NCI-H2227 (cell line): ENCODE data around the gene SLC18B1.

ENCODE experiments used
- DNase-seq: peaks from one replicate; lab custom pipeline; 2025; ENCODE audit not compliant: unreplicated experiment; lab: John Stamatoyannopoulos, UW

SLC18B1 gene

GRCh38 chr6:132797951-132798868 lies at the start of gene SLC18B1:
SLC18B1 (minus strand) TSS chr6:132798637; CDS start chr6:132798456, 181 bp downstream.
- DNase-seq = no peak

- DNase-seq = no peak
Observed at GRCh38 chr6:132843316-132844035, 45.0 kb upstream of the SLC18B1 start.

- DNase-seq = no peak
Observed at GRCh38 chr6:132841966-132842365, 43.5 kb upstream of the SLC18B1 start.

- no peak for DNase-seq
Observed at GRCh38 chr6:132832891-132833290, 34.5 kb upstream of the SLC18B1 start.

DNA sequence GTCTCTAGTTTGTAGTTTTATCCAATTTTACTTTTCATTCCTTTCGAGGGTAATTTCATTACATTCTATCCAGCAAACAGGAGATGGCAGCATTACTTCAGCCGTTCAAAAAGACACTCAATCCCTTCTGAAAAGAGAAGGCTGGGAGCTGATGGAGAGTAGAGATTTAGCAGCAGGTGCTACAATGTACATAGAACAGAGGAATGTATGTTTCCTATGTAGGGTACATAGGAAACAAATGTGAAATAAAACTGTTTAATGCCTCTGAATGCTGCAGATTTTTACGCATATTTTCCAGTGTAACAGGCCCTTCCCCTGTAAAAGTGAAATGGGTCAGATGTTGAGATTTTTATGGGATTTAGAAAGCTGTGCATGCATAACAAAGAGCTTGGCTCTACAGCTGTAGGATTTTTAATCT lies 31.9 kb upstream of the SLC18B1 start:
- peak; percentile 4 for DNase-seq

DNA sequence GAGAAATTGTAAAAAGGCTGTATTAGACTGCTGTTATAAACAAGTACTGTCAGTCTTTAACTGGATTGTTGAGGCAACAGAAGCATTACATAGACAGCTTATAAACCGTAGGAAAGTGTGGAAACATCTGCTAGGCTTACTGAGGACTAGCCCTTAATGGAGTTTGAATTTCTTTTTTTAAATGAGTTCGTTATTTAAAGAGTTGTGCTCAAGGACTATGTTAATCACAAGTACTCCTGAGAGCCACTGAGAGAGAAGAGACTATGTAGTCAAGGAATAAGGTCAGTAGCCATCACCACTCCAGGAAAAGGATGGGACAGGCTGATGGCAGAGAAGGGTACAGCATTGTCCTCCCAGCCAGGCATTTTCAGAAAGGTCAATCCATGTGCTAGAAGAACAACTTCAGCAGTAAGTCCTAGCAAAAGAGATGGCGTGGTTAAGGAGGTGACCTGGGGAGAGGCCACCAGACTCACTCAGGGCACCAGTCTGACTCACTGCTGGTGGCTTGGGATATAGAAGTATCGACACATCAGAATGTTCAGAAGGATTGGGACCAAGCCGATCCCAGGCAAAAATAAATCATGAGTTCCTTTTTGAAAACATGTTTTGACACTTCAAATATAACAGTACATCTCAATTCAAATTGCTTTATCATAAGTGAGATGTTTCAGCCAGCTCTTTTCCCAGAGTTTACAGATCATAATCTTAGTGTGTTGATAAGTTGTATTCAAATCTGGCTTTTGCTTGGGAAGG lies 22.4 kb upstream of the SLC18B1 start:
- no peak for DNase-seq

DNA sequence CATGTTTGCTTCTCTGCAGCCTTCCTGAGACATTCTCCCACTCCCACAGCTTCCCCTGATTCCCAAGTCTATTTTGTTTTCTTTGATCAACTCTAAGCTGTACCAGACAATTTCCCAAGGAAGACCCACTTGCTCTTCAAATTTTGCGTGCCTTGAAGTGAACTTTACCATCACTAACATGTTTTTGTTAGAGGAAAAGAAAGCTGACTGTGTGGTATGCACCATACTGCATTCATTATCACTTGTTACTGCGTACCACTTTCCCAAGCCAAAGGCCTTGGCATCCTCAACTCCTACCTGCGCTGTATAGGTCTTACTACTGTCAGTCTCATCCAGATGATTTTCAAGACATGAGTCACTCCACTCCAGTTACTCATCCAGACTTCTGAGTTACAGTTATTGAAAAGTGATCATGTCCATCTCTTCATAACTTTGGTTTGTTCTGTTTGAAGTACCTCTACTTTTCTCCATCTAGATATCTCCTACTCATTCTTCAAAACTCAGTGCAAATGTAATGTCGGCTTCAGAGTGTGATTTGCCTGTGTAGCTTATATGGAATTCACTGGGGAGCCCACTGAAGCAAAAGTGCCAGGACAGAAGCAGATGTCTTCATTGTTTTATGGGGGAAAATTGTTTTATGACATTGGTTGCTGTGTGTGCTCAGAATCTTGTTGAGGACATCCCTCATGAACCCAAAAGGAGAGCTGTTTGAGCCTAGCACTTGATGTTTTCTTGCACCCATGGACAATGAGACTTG lies 21.1 kb upstream of the SLC18B1 start:
- no peak for DNase-seq

DNA sequence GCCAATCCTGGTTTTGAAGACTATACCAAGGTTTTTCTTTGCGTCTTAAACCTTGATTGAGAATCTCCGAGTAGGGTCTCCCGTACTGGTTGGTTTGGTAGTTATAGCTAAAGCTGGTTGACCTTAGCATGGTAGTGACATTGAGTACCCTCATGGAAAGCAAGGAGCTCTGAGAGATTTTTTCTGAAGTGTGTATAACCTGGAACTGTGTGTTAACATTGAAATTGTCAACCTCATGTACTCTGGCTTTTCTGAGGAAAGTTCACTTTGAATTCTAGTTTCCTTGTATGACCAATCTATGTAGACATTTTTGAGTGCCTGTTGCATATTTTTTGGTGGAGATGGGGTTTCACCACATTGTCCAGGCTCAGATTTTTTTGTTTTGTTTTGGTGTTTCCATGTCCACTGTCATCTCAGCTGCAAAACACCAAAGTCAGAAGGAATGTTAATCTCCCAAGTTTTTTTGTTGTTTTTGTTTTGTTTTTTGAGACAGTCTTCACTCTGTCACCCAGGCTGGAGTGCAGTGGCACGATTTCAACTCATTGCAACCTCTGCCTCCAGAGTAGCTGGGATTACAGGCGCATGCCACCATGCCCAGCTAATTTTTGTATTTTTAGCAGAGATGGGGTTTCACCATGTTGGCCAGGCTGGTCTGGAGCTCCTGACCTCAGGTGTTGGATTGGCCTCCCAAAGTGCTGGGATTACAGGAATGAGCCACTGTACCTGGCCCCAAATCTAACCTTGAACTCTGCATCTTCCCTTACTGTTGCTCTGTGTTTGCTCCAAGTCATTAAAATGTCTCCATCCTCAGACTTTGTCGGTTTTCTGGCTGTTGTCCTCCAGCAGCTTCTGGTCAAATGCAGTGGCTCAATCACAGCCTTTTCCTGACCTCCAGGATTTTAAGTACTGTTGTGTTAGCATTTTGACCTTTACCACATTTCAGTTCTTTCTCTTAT lies 20.2 kb upstream of the SLC18B1 start:
- DNase-seq = no peak

GRCh38 chr6:132817554-132818403 lies 19.3 kb upstream of the SLC18B1 start:
- DNase-seq = no peak

- no peak for DNase-seq
Observed at GRCh38 chr6:132816660-132817059, 18.2 kb upstream of the SLC18B1 start.

DNA sequence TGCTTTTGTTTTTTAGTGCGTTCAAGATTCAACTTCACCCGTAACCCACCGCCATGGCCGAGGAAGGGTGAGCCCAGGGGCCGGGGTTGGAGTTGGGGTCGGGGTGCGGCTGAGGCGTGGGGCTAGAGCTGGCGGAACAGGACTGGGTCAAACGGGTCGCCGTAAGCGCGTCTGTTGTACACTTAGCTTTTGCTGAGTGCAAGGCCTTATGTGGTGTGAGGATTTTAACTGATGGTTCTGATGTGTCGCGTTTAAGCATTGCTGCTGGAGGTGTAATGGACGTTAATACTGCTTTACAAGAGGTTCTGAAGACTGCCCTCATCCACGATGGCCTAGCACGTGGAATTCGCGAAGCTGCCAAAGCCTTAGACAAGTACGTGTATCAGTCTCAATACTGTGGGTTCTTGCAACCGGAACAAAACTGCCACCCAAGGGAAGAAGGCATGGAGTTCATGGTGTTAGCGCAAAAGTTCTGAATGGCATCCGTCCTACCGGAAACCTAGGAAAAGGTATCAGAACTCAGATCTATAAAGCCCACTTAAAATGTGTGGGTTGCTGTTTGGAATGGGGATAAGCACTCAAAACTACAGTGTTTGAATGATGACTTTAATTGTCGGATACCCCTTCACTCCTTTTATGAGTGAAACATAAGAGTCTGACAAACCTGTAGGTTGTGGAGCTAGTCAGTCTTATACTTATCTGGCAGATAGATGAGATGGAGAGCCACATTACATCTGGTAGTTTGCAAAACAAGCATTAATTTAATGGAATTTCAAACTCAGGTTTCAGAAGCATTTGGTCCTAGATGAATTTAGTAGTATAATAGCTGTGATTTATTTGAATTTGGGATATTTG lies 16.5 kb upstream of the SLC18B1 start:
- DNase-seq = no peak

- DNase-seq = peak; percentile 4
Observed at GRCh38 chr6:132813173-132813856, 14.9 kb upstream of the SLC18B1 start.

DNA sequence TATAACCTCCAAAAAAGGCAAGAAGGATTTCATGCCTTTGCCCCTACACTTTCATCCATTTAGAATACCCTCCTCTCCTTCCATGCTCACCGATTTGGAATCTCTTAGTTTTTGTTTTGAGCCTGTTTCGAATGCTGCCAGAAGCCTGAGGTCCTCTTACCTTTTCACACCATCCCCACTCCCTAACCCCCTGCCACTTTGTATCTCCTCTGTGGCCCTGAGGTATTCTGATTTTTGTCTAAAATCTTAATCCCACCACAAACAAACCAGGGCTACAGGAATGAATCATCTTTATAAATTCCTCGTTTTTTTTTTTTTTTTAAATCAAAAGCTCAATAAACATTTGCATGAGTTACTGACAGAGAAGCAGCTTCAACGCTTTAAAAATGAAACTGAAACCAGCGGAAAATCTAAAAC lies 14.3 kb upstream of the SLC18B1 start:
- DNase-seq = no peak

DNA sequence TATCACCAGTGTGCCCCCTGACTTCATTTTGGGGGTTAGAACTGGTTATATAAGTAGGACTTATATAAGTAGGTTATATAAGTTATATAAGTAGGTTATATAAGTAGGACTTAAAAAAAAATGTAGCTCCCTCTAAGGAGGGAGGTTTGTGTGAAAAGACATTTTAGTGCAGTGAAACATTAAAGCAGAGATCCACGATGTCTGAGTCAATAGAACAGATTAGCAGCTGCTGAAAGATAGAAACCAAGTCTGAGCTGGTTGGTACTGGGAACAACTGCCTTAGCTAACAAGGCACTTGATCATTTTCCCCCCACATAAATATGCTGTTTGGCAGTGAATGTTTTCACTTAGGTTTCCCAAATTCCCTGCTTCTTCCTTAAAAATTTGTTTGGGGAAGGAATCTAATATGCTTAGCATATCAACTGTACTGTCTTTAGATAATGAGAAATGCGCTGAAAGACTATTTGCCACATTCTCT lies 13.9 kb upstream of the SLC18B1 start:
- no peak for DNase-seq

- no peak for DNase-seq
Observed at GRCh38 chr6:132811276-132811675, 12.8 kb upstream of the SLC18B1 start.

DNA sequence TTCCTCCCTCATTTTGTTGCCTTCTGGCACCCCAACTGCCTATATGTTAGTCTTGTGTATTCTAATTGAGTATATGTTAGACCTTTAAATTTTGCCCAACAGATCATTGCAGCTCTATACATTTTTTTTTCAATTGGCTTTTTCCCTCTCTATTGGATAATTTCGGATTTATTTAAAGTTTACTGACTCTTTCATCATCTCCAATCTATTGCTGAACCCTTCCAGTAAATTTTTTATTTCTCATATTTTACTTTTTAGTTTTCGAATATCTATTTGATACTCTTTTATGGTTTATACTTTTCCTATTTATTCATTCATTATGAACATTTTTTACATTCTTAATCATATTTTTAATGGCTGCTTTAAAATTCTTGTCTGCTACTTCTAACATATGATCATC lies 7.1 kb upstream of the SLC18B1 start:
- no peak for DNase-seq

- DNase-seq = no peak
Observed at GRCh38 chr6:132804251-132804650, 5.8 kb upstream of the SLC18B1 start.
